Cardiac muscle cell (in vitro differentiated cells and primary cell): ENCODE measurements around the gene PGPEP1. TPM values are rescaled to one million over a fixed set of nuclear protein-coding genes. Genes with fewer than 3 reads are reported as not detected.
"Not testable (repeated sequence)": the region's sequence is repeated elsewhere in the genome, so short reads cannot be mapped to it uniquely, and the experiment has no call there.

Experiments used
- DNase-seq, 2 donors: peaks; one replicate each; pipeline versions ENCODE4 v3.0.0 to v3.0.0-alpha.2; 2010 to 2017; ENCODE audit warnings: low read depth in 1 of 2, low spot score in 1 of 2
- H3K27ac ChIP-seq: fragments of 200-600 bp; sonication (generic); 2 replicates; pipeline ENCODE4 v1.5.1; 2016
- H3K27me3 ChIP-seq: fragments of 200-600 bp; sonication (generic); 2 replicates; pipeline ENCODE4 v1.6.0; 2016; ENCODE audit warnings: control low read depth
- H3K36me3 ChIP-seq: fragments of 200-600 bp; sonication (generic); 2 replicates; pipeline ENCODE4 v1.5.1; 2016; ENCODE audit warnings: control low read depth
- H3K4me1 ChIP-seq: fragments of 200-600 bp; sonication (generic); 2 replicates; pipeline ENCODE4 v1.8.1; 2017; ENCODE audit warnings: low read depth, mild to moderate bottlenecking, mixed run types
- H3K4me3 ChIP-seq: fragments of 200-600 bp; sonication (generic); 2 replicates; pipeline ENCODE4 v1.5.1; 2016; ENCODE audit warnings: mild to moderate bottlenecking
- H3K9me3 ChIP-seq: fragments of 200-600 bp; sonication (generic); 2 replicates; pipeline ENCODE4 v1.5.1; 2017; ENCODE audit warnings: low read depth, mild to moderate bottlenecking, control low read depth
- CTCF ChIP-seq: IDR thresholded peaks from 2 replicates; pipeline ENCODE4 v1.5.1; 2012; ENCODE audit warnings: low read depth, mild to moderate bottlenecking, low read length
- polyA plus RNA-seq: library from polyadenylated mRNA; unstranded; fragments of >200 nt; fragmentation: Nextera tagmentation; extraction: Ambion mirVana; gene quantifications from 2 replicates; pipeline ENCODE4 v1.2.1, GENCODE V29; 2016
- total RNA-seq: library from RNA; depleted of rRNA; stranded (reverse); fragments of >200 nt; gene quantifications from 2 replicates; pipeline ENCODE4 v1.2.3, GENCODE V29; 2016

Gene PGPEP1
- total and polyA plus RNA-seq, 2 experiments from 2014 or later = 12.9 to 19.6 TPM

GRCh38 chr19:18393836-18394235 lies 53.4 kb downstream of the PGPEP1 start:
- TF ChIP-seq CTCF = no peak
- peak in 1 of 2 donors; percentile 38 for DNase-seq
- no peak overlapping the region for H3K27ac ChIP-seq

GRCh38 chr19:18396471-18397241 lies 56.3 kb downstream of the PGPEP1 start:
- no peaks in the 10 kb centered on the region for H3K9me3 ChIP-seq
- no peak for DNase-seq
- no peak overlapping the region for H3K4me3 ChIP-seq
- no peak overlapping the region for H3K27ac ChIP-seq
- TF ChIP-seq CTCF = no peak
- no peaks in the 10 kb centered on the region for H3K36me3 ChIP-seq
- peaks cover 4% of the 10 kb centered on the region for H3K4me1 ChIP-seq
- no peaks in the 10 kb centered on the region for H3K27me3 ChIP-seq

More at GRCh38 chr19:18393836-18394235, 53.4 kb downstream of the PGPEP1 start:
- Histone ChIP-seq H3K4me1 (peaks cover 4% of the 10 kb centered on the region), H3K4me3 (no peak overlapping the region), H3K36me3 (no peaks in the 10 kb centered on the region), H3K27me3 (no peaks in the 10 kb centered on the region), H3K9me3 (no peaks in the 10 kb centered on the region)

- Histone ChIP-seq H3K36me3 (no peaks in the 10 kb centered on the region), H3K27ac (no peak within 1 kb of the TSS), H3K27me3 (no peaks in the 10 kb centered on the region), H3K4me1 (peaks cover 4% of the 10 kb centered on the region), H3K4me3 (no peak within 1 kb of the TSS), H3K9me3 (no peaks in the 10 kb centered on the region)
- DNase-seq = peak in 1 of 2 donors; percentile 54
- no peak for TF ChIP-seq CTCF
Measured at GRCh38 chr19:18397242-18398202, 57.1 kb downstream of the PGPEP1 start, which contains the start of gene LRRC25. Gene LRRC25, minus strand, starts transcription at chr19:18397622. Its CDS starts 659 bp downstream, at chr19:18396963.

- Histone ChIP-seq H3K4me3 (no peak overlapping the region), H3K27ac (no peak overlapping the region), H3K36me3 (no peaks in the 10 kb centered on the region), H3K4me1 (peaks cover 4% of the 10 kb centered on the region), H3K27me3 (no peaks in the 10 kb centered on the region), H3K9me3 (no peaks in the 10 kb centered on the region)
- TF ChIP-seq CTCF = no peak
- DNase-seq = no peak
Measured at GRCh38 chr19:18399008-18399407, 58.6 kb downstream of the PGPEP1 start.

- TF ChIP-seq CTCF = peak; percentile 50
- H3K4me1 ChIP-seq = peaks cover 4% of the 10 kb centered on the region
- no peaks in the 10 kb centered on the region for H3K36me3 ChIP-seq
- peak in 1 of 2 donors; percentile 78 for DNase-seq
- no peaks in the 10 kb centered on the region for H3K9me3 ChIP-seq
- no peak overlapping the region for H3K4me3 ChIP-seq
- H3K27me3 ChIP-seq = no peaks in the 10 kb centered on the region
- H3K27ac ChIP-seq = no peak overlapping the region
Measured at GRCh38 chr19:18401580-18402112, 61.2 kb downstream of the PGPEP1 start.

- DNase-seq, H3K4me3 ChIP-seq, H3K27ac ChIP-seq: not testable (repeated sequence)
Measured at GRCh38 chr19:18402455-18403248, 62.3 kb downstream of the PGPEP1 start.

GRCh38 chr19:18405754-18406153 lies 65.4 kb downstream of the PGPEP1 start:
- not testable (repeated sequence) for H3K4me1 ChIP-seq, H3K4me3 ChIP-seq, H3K27ac ChIP-seq, H3K36me3 ChIP-seq, H3K27me3 ChIP-seq, H3K9me3 ChIP-seq, DNase-seq

More at GRCh38 chr19:18402455-18403248, 62.3 kb downstream of the PGPEP1 start:
- not testable (repeated sequence) for H3K27me3 ChIP-seq, H3K4me1 ChIP-seq, H3K9me3 ChIP-seq, H3K36me3 ChIP-seq
